SJCRH30 (cell line): ENCODE results near the gene PRIM2. TPM values are rescaled to one million over a fixed set of nuclear protein-coding genes. Genes with fewer than 3 reads are reported as not detected.
"Not testable (repeated sequence)": the region's sequence is repeated elsewhere in the genome, so short reads cannot be mapped to it uniquely, and the experiment has no call there.

Source experiments
- DNase-seq, 2 experiments: peaks; one replicate each; pipeline ENCODE4 v3.0.0-alpha.2; 2015 to 2020
- H3K27ac ChIP-seq: fragments of 250-450 bp; sonication (Bioruptor Pico); 2 replicates; pipeline ENCODE4 v1.5.1; 2020; ENCODE audit warnings: mild to moderate bottlenecking, moderate library complexity
- H3K27me3 ChIP-seq: fragments of 250-450 bp; sonication (Bioruptor Pico); 2 replicates; pipeline ENCODE4 v1.5.1; 2020; ENCODE audit warnings: mild to moderate bottlenecking, moderate library complexity
- H3K36me3 ChIP-seq: fragments of 250-450 bp; sonication (Bioruptor Pico); 2 replicates; pipeline ENCODE4 v1.5.1; 2020; ENCODE audit warnings: mild to moderate bottlenecking, moderate library complexity
- H3K4me1 ChIP-seq: fragments of 250-450 bp; sonication (Bioruptor Pico); 2 replicates; pipeline ENCODE4 v1.5.1; 2020; ENCODE audit warnings: mild to moderate bottlenecking, moderate library complexity
- H3K4me3 ChIP-seq: fragments of 250-450 bp; sonication (Bioruptor Pico); 2 replicates; pipeline ENCODE4 v1.5.1; 2020; ENCODE audit warnings: mild to moderate bottlenecking, moderate library complexity
- H3K9me3 ChIP-seq: fragments of 250-450 bp; sonication (Bioruptor Pico); replicated peaks from 2 replicates; pipeline ENCODE4 v1.5.1; 2020; ENCODE audit warnings: mild to moderate bottlenecking, moderate library complexity
- total RNA-seq: library from RNA; depleted of rRNA; stranded (reverse); fragments of >200 nt; shearing (Covaris generic); gene quantifications from 2 replicates; pipeline ENCODE4 v1.2.3, GENCODE V29; 2014

The PRIM2 gene
- total RNA-seq, 1 experiment from 2014 or later = 33.5 TPM

GRCh38 chr6:57471314-57471864 is 154.0 kb downstream of the PRIM2 start:
- H3K27me3 ChIP-seq, DNase-seq, H3K4me3 ChIP-seq, H3K9me3 ChIP-seq, H3K36me3 ChIP-seq, H3K27ac ChIP-seq, H3K4me1 ChIP-seq: not testable (repeated sequence)

GRCh38 chr6:57472861-57473362 is 155.5 kb downstream of the PRIM2 start:
- H3K36me3 ChIP-seq, H3K27ac ChIP-seq, H3K4me3 ChIP-seq, H3K9me3 ChIP-seq, H3K4me1 ChIP-seq, H3K27me3 ChIP-seq: not testable (repeated sequence)
- peak; percentile 3 to 27 for DNase-seq

- H3K9me3 ChIP-seq, H3K4me1 ChIP-seq, H3K4me3 ChIP-seq, H3K27me3 ChIP-seq, H3K27ac ChIP-seq, DNase-seq, H3K36me3 ChIP-seq: not testable (repeated sequence)
Observed at GRCh38 chr6:57474862-57475475, 157.5 kb downstream of the PRIM2 start.

GRCh38 chr6:57475656-57476055 is 158.2 kb downstream of the PRIM2 start:
- not testable (repeated sequence) for H3K36me3 ChIP-seq, H3K4me1 ChIP-seq, H3K9me3 ChIP-seq, DNase-seq, H3K27ac ChIP-seq, H3K27me3 ChIP-seq, H3K4me3 ChIP-seq

- not testable (repeated sequence) for H3K4me3 ChIP-seq, DNase-seq
Observed at GRCh38 chr6:57480194-57480593, 162.8 kb downstream of the PRIM2 start.

GRCh38 chr6:57481121-57481520 is 163.7 kb downstream of the PRIM2 start:
- not testable (repeated sequence) for H3K4me3 ChIP-seq, H3K4me1 ChIP-seq, H3K27me3 ChIP-seq, H3K9me3 ChIP-seq, DNase-seq, H3K36me3 ChIP-seq, H3K27ac ChIP-seq

More at GRCh38 chr6:57480194-57480593, 162.8 kb downstream of the PRIM2 start:
- not testable (repeated sequence) for H3K27me3 ChIP-seq, H3K36me3 ChIP-seq, H3K9me3 ChIP-seq, H3K4me1 ChIP-seq, H3K27ac ChIP-seq

- H3K27ac ChIP-seq = not testable (repeated sequence)
Observed at GRCh38 chr6:57482471-57482870, 165.0 kb downstream of the PRIM2 start.

GRCh38 chr6:57486494-57487081 is 169.2 kb downstream of the PRIM2 start:
- not testable (repeated sequence) for H3K27me3 ChIP-seq, H3K9me3 ChIP-seq, H3K36me3 ChIP-seq, H3K4me3 ChIP-seq, H3K27ac ChIP-seq, DNase-seq, H3K4me1 ChIP-seq

More at GRCh38 chr6:57482471-57482870, 165.0 kb downstream of the PRIM2 start:
- not testable (repeated sequence) for H3K4me3 ChIP-seq, DNase-seq, H3K27me3 ChIP-seq, H3K36me3 ChIP-seq, H3K4me1 ChIP-seq, H3K9me3 ChIP-seq

- DNase-seq, H3K4me1 ChIP-seq: not testable (repeated sequence)
Observed at GRCh38 chr6:57488551-57488950, 171.1 kb downstream of the PRIM2 start.

GRCh38 chr6:57489887-57490286 is 172.5 kb downstream of the PRIM2 start:
- not testable (repeated sequence) for H3K27me3 ChIP-seq, H3K9me3 ChIP-seq, H3K36me3 ChIP-seq, DNase-seq, H3K4me1 ChIP-seq, H3K4me3 ChIP-seq, H3K27ac ChIP-seq

More at GRCh38 chr6:57488551-57488950, 171.1 kb downstream of the PRIM2 start:
- H3K27ac ChIP-seq, H3K36me3 ChIP-seq, H3K27me3 ChIP-seq, H3K4me3 ChIP-seq, H3K9me3 ChIP-seq: not testable (repeated sequence)

GRCh38 chr6:57491795-57492194 is 174.4 kb downstream of the PRIM2 start:
- not testable (repeated sequence) for H3K4me3 ChIP-seq, H3K27ac ChIP-seq, H3K27me3 ChIP-seq, H3K9me3 ChIP-seq, DNase-seq, H3K4me1 ChIP-seq, H3K36me3 ChIP-seq

- not testable (repeated sequence) for H3K36me3 ChIP-seq, H3K9me3 ChIP-seq, DNase-seq, H3K27me3 ChIP-seq, H3K27ac ChIP-seq, H3K4me3 ChIP-seq, H3K4me1 ChIP-seq
Observed at GRCh38 chr6:57496251-57496650, 178.8 kb downstream of the PRIM2 start.

- not testable (repeated sequence) for H3K9me3 ChIP-seq, H3K4me1 ChIP-seq, H3K27ac ChIP-seq, DNase-seq, H3K4me3 ChIP-seq, H3K36me3 ChIP-seq, H3K27me3 ChIP-seq
Observed at GRCh38 chr6:57500368-57501021, 183.1 kb downstream of the PRIM2 start.

GRCh38 chr6:57502387-57502786 is 185.0 kb downstream of the PRIM2 start:
- not testable (repeated sequence) for H3K27ac ChIP-seq

GRCh38 chr6:57505251-57505650 is 187.8 kb downstream of the PRIM2 start:
- H3K27me3 ChIP-seq, H3K27ac ChIP-seq, H3K4me1 ChIP-seq, H3K4me3 ChIP-seq, DNase-seq, H3K9me3 ChIP-seq, H3K36me3 ChIP-seq: not testable (repeated sequence)

More at GRCh38 chr6:57502387-57502786, 185.0 kb downstream of the PRIM2 start:
- not testable (repeated sequence) for H3K4me1 ChIP-seq, DNase-seq, H3K27me3 ChIP-seq, H3K4me3 ChIP-seq, H3K36me3 ChIP-seq, H3K9me3 ChIP-seq
